Measurements from ENCODE around the gene CPNE9. TPM values are rescaled to one million over a fixed set of nuclear protein-coding genes. Genes with fewer than 3 reads are reported as not detected.

The CPNE9 gene
- polyA plus RNA-seq, 1 of the 3 experiments (the other 2 are of a cell fraction) = 0.03 TPM

DNA sequence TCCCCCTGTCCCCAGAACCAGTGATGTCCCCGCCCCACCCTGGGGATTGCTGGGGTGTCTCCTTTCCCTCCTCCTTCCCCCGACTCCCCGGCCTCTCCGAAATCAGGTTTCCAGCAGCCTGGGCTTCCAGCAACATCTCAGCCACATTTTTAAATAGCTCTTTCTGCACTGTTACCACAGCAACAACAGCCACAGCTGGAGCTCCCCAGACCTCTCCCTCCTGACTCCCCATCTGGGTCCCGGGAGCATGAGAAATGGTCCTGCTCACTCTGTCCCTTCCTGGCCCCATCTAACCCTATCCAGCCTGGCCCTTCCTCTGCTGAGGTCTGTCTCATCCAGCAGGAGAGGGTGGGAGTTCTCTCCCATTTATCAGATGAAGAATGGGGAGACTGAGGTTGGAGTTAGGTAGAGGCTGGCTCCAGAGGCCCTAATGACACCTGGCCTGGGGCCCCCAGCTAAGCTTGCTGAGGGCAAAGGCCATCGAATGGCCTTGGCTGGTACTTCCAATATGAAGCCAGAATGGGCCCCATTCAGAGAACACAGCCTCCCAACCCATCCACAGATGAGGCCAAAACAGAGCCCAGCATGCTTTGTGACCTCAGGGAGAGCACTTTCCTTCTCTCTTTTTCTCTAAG lies 64.6 kb downstream of the CPNE9 start (continued):
- TF ChIP-seq EZH2phosphoT487 (IDR thresholded peaks at IDR 0.05; ENCODE audit: borderline replicate concordance, low read depth) (no peak), NRF1 (IDR thresholded peaks at IDR 0.05; ENCODE audit: low read depth, low read length) (no peak), SIN3A (IDR thresholded peaks at IDR 0.05; ENCODE audit: borderline replicate concordance, low read depth, low read length) (no peak), MEF2A (IDR thresholded peaks at IDR 0.05; ENCODE audit: borderline replicate concordance, low read depth) (no peak), TCF12 (IDR thresholded peaks at IDR 0.05) (no peak), POLR2AphosphoS5 (IDR thresholded peaks at IDR 0.05; ENCODE audit: low read depth, low read length) (no peak), FOXM1 (IDR thresholded peaks at IDR 0.05; ENCODE audit: low read depth) (no peak), TEAD4 (IDR thresholded peaks at IDR 0.05; ENCODE audit: borderline replicate concordance, insufficient read depth) (no peak), NFIC (IDR thresholded peaks at IDR 0.05; ENCODE audit: borderline replicate concordance) (no peak)
- TF ChIP-seq, protein P1, sequence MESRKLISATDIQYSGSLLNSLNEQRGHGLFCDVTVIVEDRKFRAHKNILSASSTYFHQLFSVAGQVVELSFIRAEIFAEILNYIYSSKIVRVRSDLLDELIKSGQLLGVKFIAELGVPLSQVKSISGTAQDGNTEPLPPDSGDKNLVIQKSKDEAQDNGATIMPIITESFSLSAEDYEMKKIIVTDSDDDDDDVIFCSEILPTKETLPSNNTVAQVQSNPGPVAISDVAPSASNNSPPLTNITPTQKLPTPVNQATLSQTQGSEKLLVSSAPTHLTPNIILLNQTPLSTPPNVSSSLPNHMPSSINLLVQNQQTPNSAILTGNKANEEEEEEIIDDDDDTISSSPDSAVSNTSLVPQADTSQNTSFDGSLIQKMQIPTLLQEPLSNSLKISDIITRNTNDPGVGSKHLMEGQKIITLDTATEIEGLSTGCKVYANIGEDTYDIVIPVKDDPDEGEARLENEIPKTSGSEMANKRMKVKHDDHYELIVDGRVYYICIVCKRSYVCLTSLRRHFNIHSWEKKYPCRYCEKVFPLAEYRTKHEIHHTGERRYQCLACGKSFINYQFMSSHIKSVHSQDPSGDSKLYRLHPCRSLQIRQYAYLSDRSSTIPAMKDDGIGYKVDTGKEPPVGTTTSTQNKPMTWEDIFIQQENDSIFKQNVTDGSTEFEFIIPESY (IDR thresholded peaks at IDR 0.05; ENCODE audit: borderline replicate concordance, low read depth) = no peak
- TF ChIP-seq, protein P2, sequence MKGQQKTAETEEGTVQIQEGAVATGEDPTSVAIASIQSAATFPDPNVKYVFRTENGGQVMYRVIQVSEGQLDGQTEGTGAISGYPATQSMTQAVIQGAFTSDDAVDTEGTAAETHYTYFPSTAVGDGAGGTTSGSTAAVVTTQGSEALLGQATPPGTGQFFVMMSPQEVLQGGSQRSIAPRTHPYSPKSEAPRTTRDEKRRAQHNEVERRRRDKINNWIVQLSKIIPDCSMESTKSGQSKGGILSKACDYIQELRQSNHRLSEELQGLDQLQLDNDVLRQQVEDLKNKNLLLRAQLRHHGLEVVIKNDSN (IDR thresholded peaks at IDR 0.05; ENCODE audit: borderline replicate concordance, low read depth) = no peak
- TF ChIP-seq, protein P3, sequence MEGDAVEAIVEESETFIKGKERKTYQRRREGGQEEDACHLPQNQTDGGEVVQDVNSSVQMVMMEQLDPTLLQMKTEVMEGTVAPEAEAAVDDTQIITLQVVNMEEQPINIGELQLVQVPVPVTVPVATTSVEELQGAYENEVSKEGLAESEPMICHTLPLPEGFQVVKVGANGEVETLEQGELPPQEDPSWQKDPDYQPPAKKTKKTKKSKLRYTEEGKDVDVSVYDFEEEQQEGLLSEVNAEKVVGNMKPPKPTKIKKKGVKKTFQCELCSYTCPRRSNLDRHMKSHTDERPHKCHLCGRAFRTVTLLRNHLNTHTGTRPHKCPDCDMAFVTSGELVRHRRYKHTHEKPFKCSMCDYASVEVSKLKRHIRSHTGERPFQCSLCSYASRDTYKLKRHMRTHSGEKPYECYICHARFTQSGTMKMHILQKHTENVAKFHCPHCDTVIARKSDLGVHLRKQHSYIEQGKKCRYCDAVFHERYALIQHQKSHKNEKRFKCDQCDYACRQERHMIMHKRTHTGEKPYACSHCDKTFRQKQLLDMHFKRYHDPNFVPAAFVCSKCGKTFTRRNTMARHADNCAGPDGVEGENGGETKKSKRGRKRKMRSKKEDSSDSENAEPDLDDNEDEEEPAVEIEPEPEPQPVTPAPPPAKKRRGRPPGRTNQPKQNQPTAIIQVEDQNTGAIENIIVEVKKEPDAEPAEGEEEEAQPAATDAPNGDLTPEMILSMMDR (IDR thresholded peaks at IDR 0.05) = no peak

DNA sequence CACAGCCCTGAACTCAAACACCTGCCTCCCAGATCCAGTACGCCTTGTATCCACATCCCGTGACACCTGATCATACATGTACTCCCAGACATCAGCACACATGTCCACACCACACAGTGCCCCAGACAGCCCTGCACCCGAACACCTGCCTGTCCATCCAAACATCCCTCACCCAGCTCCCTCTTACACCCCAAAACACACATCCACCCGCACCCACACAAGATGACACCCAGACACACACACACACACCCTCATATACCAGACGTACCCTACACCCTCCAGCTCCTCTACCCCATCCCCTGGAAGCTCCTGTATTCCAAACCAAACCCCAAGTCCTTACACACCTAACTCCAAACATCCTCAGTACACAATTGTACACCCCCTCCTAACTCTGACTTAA lies 65.4 kb downstream of the CPNE9 start:
- WGBS (ENCODE audit: low lambda C conversion rate) = 82% methylated on average over 5 of the region's 5 CpGs
- no peak overlapping the region for H3K27ac ChIP-seq (ENCODE audit: low read depth in 2 of 2, low read length in 1 of 2)
- H3F3A ChIP-seq (replicated peaks; ENCODE audit: insufficient read depth) = peaks cover 4% of the 10 kb centered on the region
- CTCF ChIA-PET = no interaction called here
- no peaks in the 10 kb centered on the region for H3K9me3 ChIP-seq
- H3K79me2 ChIP-seq (ENCODE audit: insufficient read depth) = peaks cover 3% of the 10 kb centered on the region; the same call in 1 of the 2 replicates
- H3K9ac ChIP-seq = peak overlapping the region; percentile 82
- no peak for TF ChIP-seq GATA2 (CRISPR knock-in tag; IDR thresholded peaks at IDR 0.05)
- TF ChIP-seq TCF12 (IDR thresholded peaks at IDR 0.05) = no peak
- no peak for TF ChIP-seq EP300 (IDR thresholded peaks at IDR 0.05; ENCODE audit: borderline replicate concordance in 1 of 2, low read depth in 1 of 2, low read length in 1 of 2)
- TF ChIP-seq, protein P4, sequence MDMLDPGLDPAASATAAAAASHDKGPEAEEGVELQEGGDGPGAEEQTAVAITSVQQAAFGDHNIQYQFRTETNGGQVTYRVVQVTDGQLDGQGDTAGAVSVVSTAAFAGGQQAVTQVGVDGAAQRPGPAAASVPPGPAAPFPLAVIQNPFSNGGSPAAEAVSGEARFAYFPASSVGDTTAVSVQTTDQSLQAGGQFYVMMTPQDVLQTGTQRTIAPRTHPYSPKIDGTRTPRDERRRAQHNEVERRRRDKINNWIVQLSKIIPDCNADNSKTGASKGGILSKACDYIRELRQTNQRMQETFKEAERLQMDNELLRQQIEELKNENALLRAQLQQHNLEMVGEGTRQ (IDR thresholded peaks at IDR 0.05; ENCODE audit: borderline replicate concordance, low read depth, low read length) = no peak
- TF ChIP-seq, protein P2 (IDR thresholded peaks at IDR 0.05; ENCODE audit: borderline replicate concordance, low read depth) = no peak
- no peak for TF ChIP-seq EZH2phosphoT487 (IDR thresholded peaks at IDR 0.05; ENCODE audit: borderline replicate concordance, low read depth)
- H2AFZ ChIP-seq (ENCODE audit: low read depth) = peak overlapping the region; percentile 96; the same call in 1 of the 2 replicates
- H3K27me3 ChIP-seq (ENCODE audit: insufficient read depth) = no peaks in the 10 kb centered on the region
- no peaks in the 10 kb centered on the region for H3K9me2 ChIP-seq
- peak overlapping the region; percentile 100 for H3K4me2 ChIP-seq
- peaks cover 0 to 2% of the 10 kb centered on the region in 2 experiments for H3K36me3 ChIP-seq (replicated peaks in 1 of 2; ENCODE audit: control insufficient read depth in 1 of 2, insufficient read depth in 2 of 2, low read length in 1 of 2)
- H3K4me3 ChIP-seq (ENCODE audit: low read depth in 2 of 2, low read length in 1 of 2) = peak overlapping the region; percentile 64 to 95
- POLR2A ChIA-PET = interaction anchor here (0.5 to 3.7 kb wide), 5 partner anchors 12 to 132 kb away, joined by 3 to 20 read pairs (median 4); partner anchors contain the start of genes ARPC4 and OGG1
- H3K4me1 ChIP-seq (ENCODE audit: control insufficient read depth in 1 of 2, insufficient read depth in 2 of 2, low read depth in 1 of 2, low read length in 1 of 2) = peaks cover 6 to 14% of the 10 kb centered on the region in 2 experiments; a peak in 1 of 4 replicates
- DNase-seq = no peak
- no peaks in the 10 kb centered on the region for H4K20me1 ChIP-seq (ENCODE audit: insufficient read depth)
